Vagina (tissue), 2 donors: ENCODE results near the gene PRTG.

Experiments
- POLR2AphosphoS5 ChIP-seq, 2 donors: sonication (generic); formaldehyde crosslinking; IDR thresholded peaks; one replicate each; pipeline ENCODE4 v1.9.0; 2017; ENCODE audit warnings: antibody characterized with exemption in 2 of 2, mild to moderate bottlenecking in 2 of 2, low read depth in 1 of 2; ENCODE audit not compliant: insufficient read depth in 1 of 2
- TF ChIP-seq, protein P1 (sequence below), 3 experiments: fragments of 450-650 bp in 2 of 3; fragments of 200-600 bp in 1 of 3; sonication (generic) in 1 of 3; IDR thresholded peaks; one replicate each; pipeline ENCODE4 v1.5.1; 2017 to 2019; ENCODE audit warnings: antibody characterized with exemption in 3 of 3, mild to moderate bottlenecking in 2 of 3, moderate library complexity in 2 of 3

- TF ChIP-seq, protein P1, sequence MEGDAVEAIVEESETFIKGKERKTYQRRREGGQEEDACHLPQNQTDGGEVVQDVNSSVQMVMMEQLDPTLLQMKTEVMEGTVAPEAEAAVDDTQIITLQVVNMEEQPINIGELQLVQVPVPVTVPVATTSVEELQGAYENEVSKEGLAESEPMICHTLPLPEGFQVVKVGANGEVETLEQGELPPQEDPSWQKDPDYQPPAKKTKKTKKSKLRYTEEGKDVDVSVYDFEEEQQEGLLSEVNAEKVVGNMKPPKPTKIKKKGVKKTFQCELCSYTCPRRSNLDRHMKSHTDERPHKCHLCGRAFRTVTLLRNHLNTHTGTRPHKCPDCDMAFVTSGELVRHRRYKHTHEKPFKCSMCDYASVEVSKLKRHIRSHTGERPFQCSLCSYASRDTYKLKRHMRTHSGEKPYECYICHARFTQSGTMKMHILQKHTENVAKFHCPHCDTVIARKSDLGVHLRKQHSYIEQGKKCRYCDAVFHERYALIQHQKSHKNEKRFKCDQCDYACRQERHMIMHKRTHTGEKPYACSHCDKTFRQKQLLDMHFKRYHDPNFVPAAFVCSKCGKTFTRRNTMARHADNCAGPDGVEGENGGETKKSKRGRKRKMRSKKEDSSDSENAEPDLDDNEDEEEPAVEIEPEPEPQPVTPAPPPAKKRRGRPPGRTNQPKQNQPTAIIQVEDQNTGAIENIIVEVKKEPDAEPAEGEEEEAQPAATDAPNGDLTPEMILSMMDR (IDR thresholded peaks at IDR 0.05), result no peak
- no peak for TF ChIP-seq POLR2AphosphoS5 (IDR thresholded peaks at IDR 0.05; ENCODE audit: insufficient read depth in 1 of 2, low read depth in 1 of 2)
These were observed 39.1 kb downstream of the PRTG start for GRCh38 chr15:55703873-55704301.
